HCT116 (cell line): ENCODE results near the gene IFI16. TPM values are rescaled to one million over a fixed set of nuclear protein-coding genes. Genes with fewer than 3 reads are reported as not detected.

ENCODE experiments used
- ATAC-seq: fragments of 200-7000 bp; cut with Tn5 transposase; 2 replicates; pipeline ENCODE4 v1.9.1; 2020; ENCODE audit warnings: mild to moderate bottlenecking, moderate library complexity
- BruUV-seq: library from RNA; stranded (reverse); fragments of 400-500 nt; replicated peaks from 2 replicates; lab custom pipeline; 2021; lab: Mats Ljungman, UMichigan
- CTCF ChIA-PET: fragments of 300-600 bp; sonication (Branson Sonifier 250); formaldehyde crosslinking; loops from one replicate; lab custom pipeline; 2021; ENCODE audit warnings: antibody characterized with exemption; lab: Charles Lee
- POLR2A ChIA-PET: fragments of 300-600, 350-600 bp; sonication (Branson Sonifier 250); formaldehyde crosslinking; loops from one replicate; lab custom pipeline; 2021; ENCODE audit warnings: antibody characterized with exemption; lab: Charles Lee
- RAD21 ChIA-PET, 2 experiments: fragments of 300-600 bp; sonication (Branson Sonifier 250); formaldehyde crosslinking; loops; one replicate each; lab custom pipeline; 2023; ENCODE audit warnings: low total read pairs in 2 of 2; ENCODE audit not compliant: uncharacterized antibody in 2 of 2, unreplicated experiment in 2 of 2, low non-redundant PET in 1 of 2; lab: Charles Lee
- DNase-seq: peaks from one replicate; pipeline ENCODE4 v3.0.0-alpha.2; 2010; ENCODE audit warnings: low read depth, low spot score
- H2AFZ ChIP-seq: fragments of 200-600 bp; shearing (Covaris generic), sonication (generic); 2 replicates; pipeline ENCODE4 v1.6.1; 2017; ENCODE audit warnings: low read depth, mixed run types, mixed read lengths, antibody characterized with exemption, low read length; ENCODE audit not compliant: poor library complexity, severe bottlenecking
- H3K27ac ChIP-seq: 2 replicates; pipeline ENCODE4 v1.5.1; 2012; ENCODE audit warnings: low read depth, low read length
- H3K27me3 ChIP-seq: fragments of 200-600 bp; sonication (generic); 2 replicates; pipeline ENCODE4 v1.6.1; 2016; ENCODE audit warnings: mixed run types, low read length, mixed read lengths; ENCODE audit not compliant: insufficient read depth
- H3K36me3 ChIP-seq, 2 experiments: fragments of 200-500 bp in 1 of 2; fragments of 200-600 bp in 1 of 2; sonication (Bioruptor generic) in 1 of 2; sonication (generic) in 1 of 2; 2 replicates each; pipeline versions ENCODE4 v1.5.1 to v1.6.1; 2014 to 2016; ENCODE audit warnings: low read length in 2 of 2, inconsistent platforms in 1 of 2, mixed read lengths in 1 of 2, mixed run types in 1 of 2; ENCODE audit not compliant: insufficient read depth in 2 of 2, control insufficient read depth in 1 of 2
- H3K4me1 ChIP-seq, 2 experiments: fragments of 200-600 bp in 1 of 2; sonication (generic) in 1 of 2; 2 replicates each; pipeline versions ENCODE4 v1.5.1 to v1.6.1; 2012 to 2017; ENCODE audit warnings: low read length in 2 of 2, inconsistent platforms in 1 of 2, mild to moderate bottlenecking in 1 of 2, mixed read lengths in 1 of 2, mixed run types in 1 of 2, moderate library complexity in 1 of 2; ENCODE audit not compliant: insufficient read depth in 2 of 2, control insufficient read depth in 1 of 2
- H3K4me2 ChIP-seq: fragments of 200-600 bp; sonication (generic); 2 replicates; pipeline ENCODE4 v1.6.1; 2017; ENCODE audit warnings: mixed run types, low read length, mixed read lengths
- H3K4me3 ChIP-seq, 2 experiments: fragments of 200-600 bp in 1 of 2; sonication (generic) in 1 of 2; replicated peaks in 1 of 2; 2 replicates each; pipeline ENCODE4 v1.5.1; 2011 to 2016; ENCODE audit warnings: low read length in 2 of 2, control low read depth in 1 of 2, low read depth in 1 of 2, mild to moderate bottlenecking in 1 of 2, mixed read lengths in 1 of 2, mixed run types in 1 of 2
- H3K79me2 ChIP-seq: fragments of 200-600 bp; sonication (generic); 2 replicates; pipeline ENCODE4 v1.6.1; 2017; ENCODE audit warnings: mild to moderate bottlenecking, mixed run types, low read length, moderate library complexity, mixed read lengths; ENCODE audit not compliant: insufficient read depth
- H3K9ac ChIP-seq: fragments of 200-600 bp; sonication (generic); 2 replicates; pipeline ENCODE4 v1.6.1; 2016; ENCODE audit warnings: low read length, mixed read lengths
- H3K9me2 ChIP-seq: fragments of 200-600 bp; sonication (generic), shearing (Covaris generic); 2 replicates; pipeline ENCODE4 v1.6.1; 2017; ENCODE audit warnings: mixed run types, mild to moderate bottlenecking, moderate library complexity; ENCODE audit not compliant: insufficient read depth
- H3K9me3 ChIP-seq, 2 experiments: fragments of 200-500 bp in 1 of 2; fragments of 200-600 bp in 1 of 2; sonication (Bioruptor generic) in 1 of 2; sonication (generic) in 1 of 2; 2 replicates each; pipeline ENCODE4 v1.6.1; 2014 to 2017; ENCODE audit warnings: low read length in 2 of 2, mixed read lengths in 2 of 2, inconsistent platforms in 1 of 2, low read depth in 1 of 2, mild to moderate bottlenecking in 1 of 2, mixed run types in 1 of 2, moderate library complexity in 1 of 2; ENCODE audit not compliant: control insufficient read depth in 1 of 2, insufficient read depth in 1 of 2
- H4K20me1 ChIP-seq: fragments of 200-600 bp; sonication (generic), shearing (Covaris generic); 2 replicates; pipeline ENCODE4 v1.6.1; 2017; ENCODE audit warnings: mixed run types, mild to moderate bottlenecking, moderate library complexity; ENCODE audit not compliant: insufficient read depth
- CEBPB ChIP-seq: IDR thresholded peaks from 2 replicates; pipeline ENCODE4 v1.6.1; 2012; ENCODE audit warnings: low read depth
- CTCF ChIP-seq, 3 experiments: fragments of 200-600 bp in 1 of 3; sonication (generic) in 1 of 3; IDR thresholded peaks in 2 of 3; conservative IDR thresholded peaks in 1 of 3; 2 replicates each; pipeline ENCODE4 v1.5.1; 2012 to 2017; ENCODE audit warnings: low read depth in 2 of 3, low read length in 2 of 3, antibody characterized with exemption in 1 of 3, borderline replicate concordance in 1 of 3, control low read depth in 1 of 3, mild to moderate bottlenecking in 1 of 3, mixed read lengths in 1 of 3, mixed run types in 1 of 3, moderate library complexity in 1 of 3; ENCODE audit not compliant: insufficient read depth in 1 of 3
- FOSL1 ChIP-seq: IDR thresholded peaks from 2 replicates; pipeline ENCODE4 v1.6.1; 2012; ENCODE audit warnings: low read depth
- MAX ChIP-seq: IDR thresholded peaks from 2 replicates; pipeline ENCODE4 v1.6.1; 2012
- POLR2AphosphoS5 ChIP-seq: IDR thresholded peaks from 2 replicates; pipeline ENCODE4 v1.6.1; 2011; ENCODE audit warnings: mild to moderate bottlenecking, low read depth, low read length, moderate library complexity
- RAD21 ChIP-seq: IDR thresholded peaks from 2 replicates; pipeline ENCODE4 v1.6.1; 2012; ENCODE audit warnings: low read depth, mild to moderate bottlenecking
- SIN3A ChIP-seq: IDR thresholded peaks from 2 replicates; pipeline ENCODE4 v1.6.1; 2012; ENCODE audit warnings: low read depth
- ZNF274 ChIP-seq: fragments of 200-500 bp; sonication (Bioruptor generic); IDR thresholded peaks from 2 replicates; pipeline ENCODE4 v1.6.1; 2014; ENCODE audit warnings: mild to moderate bottlenecking, low read depth, low read length, inconsistent platforms
- intact Hi-C: fragments of 100-400 bp; cut with micrococcal nuclease; formaldehyde crosslinking; loops from 2 replicates; pipeline ENCODE4 v1.10.0; 2022
- total RNA-seq: library from RNA; stranded (reverse); gene quantifications from one replicate; pipeline ENCODE4 v1.2.1, GENCODE V29; 2021; ENCODE audit not compliant: unreplicated experiment

The IFI16 gene
- total RNA-seq, 1 experiment from 2014 or later, result 1.6 TPM

GRCh38 chr1:158998781-158999161 lies 10.9 kb upstream of the IFI16 start:
- intact Hi-C loops, result loop anchor here (1.0 to 10.0 kb wide), 4 partner anchors 490 to 1036 kb away; no protein-coding TSS in a partner anchor
- Histone ChIP-seq H3K4me3 (no peak overlapping the region), H3K36me3 (no peaks in the 10 kb centered on the region), H3K9me3 (no peaks in the 10 kb centered on the region), H3K27me3 (no peaks in the 10 kb centered on the region), H3K27ac (no peak overlapping the region), H3K4me2 (no peak overlapping the region), H3K9me2 (no peaks in the 10 kb centered on the region), H3K9ac (no peak overlapping the region), H2AFZ (no peak overlapping the region), H3K79me2 (no peaks in the 10 kb centered on the region), H3K4me1 (peaks cover 6 to 8% of the 10 kb centered on the region in 2 experiments), H4K20me1 (no peaks in the 10 kb centered on the region)
- no TSS peak for BruUV-seq
- RAD21 ChIA-PET, result no interaction called here
- TF ChIP-seq ZNF274 (no peak), CTCF (IDR thresholded peaks at IDR 0.05 in 2 of 3, conservative IDR thresholded peaks at IDR 0.05 in 1 of 3; ENCODE audit: borderline replicate concordance in 1 of 3, insufficient read depth in 1 of 3, low read depth in 2 of 3, low read length in 2 of 3) (peak; percentile 51 to 89 (median 66); a peak in 5 of 6 replicates), MAX (no peak), RAD21 (peak; percentile 75)
- ATAC-seq (peak; percentile 63), DNase-seq (peak; percentile 32)
- POLR2A ChIA-PET, result no interaction called here
- CTCF ChIA-PET, result interaction anchor here (0.6 to 1.3 kb wide), 8 partner anchors 9 to 877 kb away, joined by 3 to 7 read pairs (median 3); no protein-coding TSS in a partner anchor

GRCh38 chr1:158999316-159000069 lies 10.2 kb upstream of the IFI16 start:
- H3K36me3 ChIP-seq, result no peaks in the 10 kb centered on the region
- DNase-seq (no peak), ATAC-seq (no peak)
- no peak overlapping the region for H3K27ac ChIP-seq
- no peaks in the 10 kb centered on the region for H3K9me3 ChIP-seq
- no peaks in the 10 kb centered on the region for H4K20me1 ChIP-seq
- H3K9me2 ChIP-seq, result no peaks in the 10 kb centered on the region
- H2AFZ ChIP-seq, result no peak overlapping the region
- H3K9ac ChIP-seq, result no peak overlapping the region
- ChIA-PET RAD21 (no interaction called here), CTCF (interaction anchor here (0.7 kb wide), 1 partner anchor 72 kb away, joined by 3 read pairs; no protein-coding TSS in a partner anchor), POLR2A (no interaction called here)
- H3K4me2 ChIP-seq, result no peak overlapping the region
- no peak overlapping the region for H3K4me3 ChIP-seq
- H3K79me2 ChIP-seq, result no peaks in the 10 kb centered on the region
- BruUV-seq, result no TSS peak
- no peak for TF ChIP-seq SIN3A
- TF ChIP-seq POLR2AphosphoS5, result no peak
- TF ChIP-seq FOSL1, result no peak
- TF ChIP-seq CEBPB, result no peak
- TF ChIP-seq, all 23 proteins: peak for 0
- no peaks in the 10 kb centered on the region for H3K27me3 ChIP-seq
- H3K4me1 ChIP-seq, result peaks cover 6 to 8% of the 10 kb centered on the region in 2 experiments
- intact Hi-C loops, result loop anchor here (5.0 to 10.0 kb wide), 2 partner anchors 755 to 1037 kb away; no protein-coding TSS in a partner anchor
